GM18499 (cell line): ENCODE data around the gene GOLGA8F.
"Not testable (repeated sequence)": the region's sequence is repeated elsewhere in the genome, so short reads cannot be mapped to it uniquely, and the experiment has no call there.

Source experiments
- ATAC-seq: cut with Tn5 transposase; IDR thresholded peaks from one replicate; pipeline ENCODE4 v1.9.1; 2021; ENCODE audit warnings: moderate number of reproducible peaks; ENCODE audit not compliant: insufficient read depth, unreplicated experiment

The GOLGA8F gene

GRCh38 chr15:28378364-28378763 lies at the start of gene GOLGA8F:
Gene GOLGA8F (plus strand): TSS chr15:28378664. CDS start chr15:28378762, 98 bp downstream.
- not testable (repeated sequence) for ATAC-seq

GRCh38 chr15:28357984-28358383 lies 20.5 kb upstream of the GOLGA8F start, which contains the start of gene GOLGA6L24:
Gene GOLGA6L24 (minus strand): TSS chr15:28358084. CDS start chr15:28358023, 61 bp downstream.
- ATAC-seq: not testable (repeated sequence)

- ATAC-seq: not testable (repeated sequence)
Measured at GRCh38 chr15:28365502-28365901, 13.0 kb upstream of the GOLGA8F start.

- ATAC-seq: not testable (repeated sequence)
Measured at GRCh38 chr15:28380053-28380452, 1.6 kb downstream of the GOLGA8F start.

GRCh38 chr15:28396022-28396421 lies 17.6 kb downstream of the GOLGA8F start:
- ATAC-seq: not testable (repeated sequence)

GRCh38 chr15:28402774-28403435 lies 24.4 kb downstream of the GOLGA8F start:
- not testable (repeated sequence) for ATAC-seq

GRCh38 chr15:28420470-28420869 lies 42.0 kb downstream of the GOLGA8F start:
- ATAC-seq: not testable (repeated sequence)

GRCh38 chr15:28435594-28435993 lies 57.1 kb downstream of the GOLGA8F start:
- ATAC-seq: not testable (repeated sequence)
